ENCODE data around the gene PRRT3. TPM values are rescaled to one million over a fixed set of nuclear protein-coding genes. Genes with fewer than 3 reads are reported as not detected.

Gene PRRT3
- 1.3 TPM in 2 replicates for total RNA-seq

GRCh38 chr3:9951962-9952805 is at the start of gene PRRT3:
TSS of gene PRRT3 (minus strand) at chr3:9952408. CDS start at chr3:9950115, 2,293 bp downstream.

GRCh38 chr3:9933561-9934234 is 18.5 kb downstream of the PRRT3 start, which contains the start of gene CRELD1:
TSS of gene CRELD1 (plus strand) at chr3:9933834. CDS start at chr3:9934439, 605 bp downstream.

GRCh38 chr3:9916734-9917680 is 35.2 kb downstream of the PRRT3 start, which contains the start of gene IL17RC:
TSS of gene IL17RC (plus strand) at chr3:9917098. CDS start at chr3:9917316, 218 bp downstream.

GRCh38 chr3:9902372-9903237 is 49.6 kb downstream of the PRRT3 start, which contains the start of gene IL17RE:
TSS of gene IL17RE (plus strand) at chr3:9902848. CDS start at chr3:9902933, 85 bp downstream.

Small RNA genes lying within 50 kb of the gene (small RNA-seq; reads per million reads assigned to genes)
- not detected for gene CYCSP10
- not detected for gene RNU6-882P

Other genes starting within 250 kb of the PRRT3 start
- not detected in 2 replicates for gene CPNE9, start 248.6 kb downstream of the PRRT3 start, total RNA-seq
- 21.1 and 21.8 TPM in 2 replicates for gene BRPF1, start 220.7 kb downstream of the PRRT3 start, total RNA-seq
- gene OGG1, start 202.5 kb downstream of the PRRT3 start, total RNA-seq: 21.4 and 23.7 TPM in 2 replicates
- 35.9 and 43.8 TPM in 2 replicates for gene CAMK1, start 182.5 kb downstream of the PRRT3 start, total RNA-seq
- gene TADA3, start 159.9 kb downstream of the PRRT3 start, total RNA-seq: 42.7 and 45.2 TPM in 2 replicates
- 225 and 236 TPM in 2 replicates for gene ARPC4, start 159.3 kb downstream of the PRRT3 start, total RNA-seq
- gene TTLL3, start 142.1 kb downstream of the PRRT3 start, total RNA-seq: 18.7 and 19.5 TPM in 2 replicates
- gene RPUSD3, start 108.4 kb downstream of the PRRT3 start, total RNA-seq: 30.1 and 35.3 TPM in 2 replicates
- not detected in 2 replicates for gene CIDEC, start 72.2 kb downstream of the PRRT3 start, total RNA-seq
- gene JAGN1, start 61.8 kb downstream of the PRRT3 start, total RNA-seq: 23.1 and 27.0 TPM in 2 replicates
- gene IL17RE, start 49.6 kb downstream of the PRRT3 start, total RNA-seq: 0.13 and 0.29 TPM in 2 replicates
- gene IL17RC, start 35.3 kb downstream of the PRRT3 start, total RNA-seq: 14.5 and 14.6 TPM in 2 replicates
- 14.7 and 15.2 TPM in 2 replicates for gene CRELD1, start 18.6 kb downstream of the PRRT3 start, total RNA-seq
- 51.5 and 60.7 TPM in 2 replicates for gene EMC3, start 34.4 kb upstream of the PRRT3 start, total RNA-seq
- gene FANCD2, start 74.0 kb upstream of the PRRT3 start, total RNA-seq: 38.4 and 52.9 TPM in 2 replicates
- gene FANCD2OS, start 155.8 kb upstream of the PRRT3 start, total RNA-seq: not detected in 2 replicates
- 108 and 110 TPM in 2 replicates for gene BRK1, start 163.3 kb upstream of the PRRT3 start, total RNA-seq
- 47.2 and 53.1 TPM in 2 replicates for gene VHL, start 189.4 kb upstream of the PRRT3 start, total RNA-seq
- gene IRAK2, start 212.5 kb upstream of the PRRT3 start, total RNA-seq: 22.1 and 24.8 TPM in 2 replicates

Data from thoracic aorta endothelial cell (primary cell).